Measurements from ENCODE around the gene CORO2A.

CORO2A gene, protein sequence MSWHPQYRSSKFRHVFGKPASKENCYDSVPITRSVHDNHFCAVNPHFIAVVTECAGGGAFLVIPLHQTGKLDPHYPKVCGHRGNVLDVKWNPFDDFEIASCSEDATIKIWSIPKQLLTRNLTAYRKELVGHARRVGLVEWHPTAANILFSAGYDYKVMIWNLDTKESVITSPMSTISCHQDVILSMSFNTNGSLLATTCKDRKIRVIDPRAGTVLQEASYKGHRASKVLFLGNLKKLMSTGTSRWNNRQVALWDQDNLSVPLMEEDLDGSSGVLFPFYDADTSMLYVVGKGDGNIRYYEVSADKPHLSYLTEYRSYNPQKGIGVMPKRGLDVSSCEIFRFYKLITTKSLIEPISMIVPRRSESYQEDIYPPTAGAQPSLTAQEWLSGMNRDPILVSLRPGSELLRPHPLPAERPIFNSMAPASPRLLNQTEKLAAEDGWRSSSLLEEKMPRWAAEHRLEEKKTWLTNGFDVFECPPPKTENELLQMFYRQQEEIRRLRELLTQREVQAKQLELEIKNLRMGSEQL

GRCh38 chr9:98192503-98193335 lies at the start of gene CORO2A:
CORO2A (minus strand) TSS chr9:98192637; CDS start chr9:98157660, 34,977 bp downstream.
- DNase-seq = peak; percentile 86

GRCh38 chr9:98241357-98242300 lies 49.2 kb upstream of the CORO2A start:
- no peak for DNase-seq

- no peak for DNase-seq
Measured at GRCh38 chr9:98240475-98240874, 48.0 kb upstream of the CORO2A start.

DNA sequence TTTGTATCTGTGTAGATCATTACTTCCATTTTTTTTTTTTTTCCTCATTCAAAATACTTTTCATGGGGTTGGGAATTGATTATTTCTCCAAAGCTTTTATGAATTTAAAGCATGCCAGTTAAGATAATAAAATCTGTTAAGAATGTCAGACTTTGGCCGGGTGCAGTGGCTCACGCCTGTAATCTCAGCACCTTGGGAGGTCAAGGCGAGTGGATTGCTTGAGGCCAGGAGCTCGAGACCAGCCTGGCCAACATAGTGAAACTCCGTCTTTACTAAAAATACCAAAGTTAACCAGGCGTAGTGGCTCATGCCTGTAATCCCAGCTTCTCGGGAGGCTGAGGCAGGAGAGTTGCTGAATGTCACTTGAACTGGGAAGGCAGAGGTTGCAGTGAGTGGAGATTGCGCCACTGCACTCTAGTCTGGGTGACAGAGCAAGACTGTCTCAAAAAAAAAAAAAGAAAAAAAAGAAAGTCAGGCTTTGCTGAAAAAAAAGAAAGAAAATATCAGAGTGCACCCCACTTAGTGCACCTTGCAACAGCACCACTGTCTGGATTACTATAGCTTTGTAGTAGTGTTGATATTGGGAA lies 44.6 kb upstream of the CORO2A start:
- no peak for DNase-seq

DNA sequence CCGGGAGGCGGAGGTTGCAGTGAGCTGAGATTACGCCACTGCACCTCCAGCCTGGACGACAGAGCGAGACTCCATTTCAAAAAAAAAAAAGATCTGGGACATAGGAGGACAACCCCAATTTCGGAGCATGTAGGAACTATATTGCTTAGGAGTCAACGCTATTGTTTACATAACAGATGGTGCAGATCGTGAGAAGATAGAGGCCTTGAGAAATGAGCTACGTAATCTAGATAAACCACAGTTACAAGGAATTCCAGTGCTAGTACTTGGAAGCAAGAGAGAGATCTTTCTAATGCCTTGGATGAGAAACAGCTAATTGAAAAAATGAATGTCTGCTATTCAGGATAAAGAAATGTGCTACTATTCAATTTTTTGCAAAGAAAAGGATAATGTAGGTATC lies 42.7 kb upstream of the CORO2A start:
- DNase-seq = no peak

- DNase-seq = no peak
Measured at GRCh38 chr9:98234245-98234825, 41.9 kb upstream of the CORO2A start.

- no peak for DNase-seq
Measured at GRCh38 chr9:98232926-98233325, 40.5 kb upstream of the CORO2A start.

- DNase-seq = no peak
Measured at GRCh38 chr9:98231770-98232478, 39.5 kb upstream of the CORO2A start.

GRCh38 chr9:98230789-98231188 lies 38.4 kb upstream of the CORO2A start:
- no peak for DNase-seq

DNA sequence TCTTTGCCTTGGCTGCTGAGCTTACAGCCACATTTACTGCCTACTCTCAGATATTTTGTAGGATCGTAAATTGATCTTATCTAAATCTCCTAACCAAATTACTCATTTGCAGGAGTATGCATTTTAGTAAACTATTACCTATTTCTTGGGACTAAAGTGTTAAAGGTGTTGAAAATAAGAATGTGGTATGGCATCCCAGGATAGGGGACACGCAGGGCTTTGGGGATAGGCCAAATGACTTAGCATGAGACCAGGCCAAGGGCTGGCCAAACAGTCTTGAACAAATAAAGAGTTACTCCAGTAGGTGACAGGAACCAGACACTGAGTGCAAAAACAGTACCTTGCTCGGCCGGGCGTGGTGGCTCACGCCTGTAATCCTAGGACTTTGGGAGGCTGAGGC lies 37.9 kb upstream of the CORO2A start:
- DNase-seq = no peak

GRCh38 chr9:98229620-98230019 lies 37.2 kb upstream of the CORO2A start:
- DNase-seq = no peak

DNA sequence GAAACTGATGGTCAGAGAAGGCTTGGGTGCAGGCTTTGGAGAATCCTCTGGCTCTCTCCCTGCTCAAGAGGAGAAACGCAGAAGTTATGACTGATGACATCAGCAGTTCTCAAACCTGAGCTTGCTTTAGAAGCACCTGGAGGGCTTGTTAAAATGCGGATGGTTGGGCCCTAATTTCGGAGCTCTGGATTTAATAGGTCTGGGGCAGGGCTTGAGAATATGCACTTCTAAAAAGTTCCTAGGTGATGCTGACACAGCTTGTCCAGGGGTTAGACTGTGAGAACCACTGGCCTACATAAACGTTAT lies 36.6 kb upstream of the CORO2A start:
- no peak for DNase-seq

- no peak for DNase-seq
Measured at GRCh38 chr9:98228392-98229089, 36.1 kb upstream of the CORO2A start.

DNA sequence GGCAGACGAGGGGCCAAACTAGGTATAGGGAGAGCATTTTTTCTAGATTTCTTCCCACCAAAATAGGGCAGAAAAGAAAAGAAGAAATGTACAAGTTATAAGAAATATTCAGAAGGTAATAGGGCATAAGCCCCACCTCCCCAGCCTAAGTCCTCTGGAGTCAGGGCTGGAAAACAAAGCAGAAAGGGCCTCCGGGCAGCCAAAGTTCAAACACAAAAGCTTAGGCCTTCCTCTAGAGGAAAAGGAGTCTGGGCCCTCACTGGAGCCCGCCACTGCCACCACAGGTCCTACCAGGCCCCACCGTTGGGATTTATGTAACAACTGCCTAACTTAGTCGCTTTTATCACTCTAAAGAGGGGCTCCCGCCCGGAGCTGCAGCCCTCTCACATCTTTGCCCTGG lies 35.4 kb upstream of the CORO2A start:
- DNase-seq = no peak

DNA sequence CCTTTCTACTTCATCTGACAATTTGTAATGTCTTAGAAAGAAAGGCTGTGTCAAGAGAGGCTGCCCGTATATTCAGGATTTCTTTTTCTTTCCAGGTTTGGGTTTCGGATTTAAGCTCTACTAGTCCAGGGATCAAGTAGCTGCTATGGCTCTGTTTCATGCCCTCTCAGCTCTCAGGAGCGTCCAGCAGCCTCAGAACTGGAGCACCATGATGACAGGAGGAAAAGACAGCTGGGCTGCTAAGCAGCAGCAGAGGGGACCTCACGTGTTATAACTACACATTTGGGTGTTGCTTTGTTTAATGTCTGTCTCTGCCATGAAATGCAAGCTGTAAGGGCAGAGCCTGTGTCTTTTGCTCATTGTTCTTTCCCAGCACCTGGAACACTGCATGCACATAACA lies 34.5 kb upstream of the CORO2A start:
- DNase-seq = no peak

- no peak for DNase-seq
Measured at GRCh38 chr9:98226516-98226915, 34.1 kb upstream of the CORO2A start.

- DNase-seq = no peak
Measured at GRCh38 chr9:98225015-98225442, 32.6 kb upstream of the CORO2A start.

GRCh38 chr9:98222885-98223691 lies 30.7 kb upstream of the CORO2A start:
- DNase-seq = no peak

DNA sequence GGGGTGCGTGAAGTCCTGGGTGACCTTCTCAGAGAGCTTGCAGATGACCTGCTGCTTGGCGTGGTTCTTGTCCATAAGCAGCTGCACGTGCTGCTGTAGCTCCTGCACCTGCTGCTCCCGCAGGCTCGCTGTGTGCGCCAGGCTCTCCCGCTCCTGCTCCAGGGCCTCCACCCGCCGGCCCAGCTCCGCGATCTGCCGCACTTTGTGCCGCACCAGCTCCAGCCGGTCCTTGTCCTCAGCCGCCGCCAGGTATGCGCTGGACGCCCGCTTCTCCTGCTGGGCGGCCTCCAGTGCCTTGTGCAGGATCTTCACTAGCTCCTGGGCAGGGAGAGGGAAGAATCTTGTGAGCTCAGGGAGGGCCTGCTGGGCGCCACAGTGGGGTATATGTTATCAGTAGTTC lies 28.5 kb upstream of the CORO2A start:
- no peak for DNase-seq

Measured in NCI-H2029 treated with DMSO at 0.1 percent for 48 hours (cell line).